ENCODE measurements around the gene PRKCE.

GRCh38 chr2:45714679-45715078, 63.2 kb downstream of the PRKCE start:
- TF ChIP-seq CTCF (IDR thresholded peaks at IDR 0.05; ENCODE audit: control extremely low read depth in 1 of 3, insufficient read depth in 1 of 3, low read depth in 1 of 3, low read length in 3 of 3) (no peak), SIX5 (IDR thresholded peaks at IDR 0.05; ENCODE audit: low read depth, low read length) (no peak), POU5F1 (IDR thresholded peaks at IDR 0.05; ENCODE audit: low read depth, low read length) (no peak), MAFK (IDR thresholded peaks at IDR 0.05; ENCODE audit: low read depth, low read length) (no peak), HDAC2 (IDR thresholded peaks at IDR 0.05; ENCODE audit: borderline replicate concordance in 1 of 2, low read depth in 2 of 2, low read length in 2 of 2) (no peak), EZH2 (IDR thresholded peaks at IDR 0.05; ENCODE audit: low read depth, low read length, severe bottlenecking) (no peak), POLR2A (IDR thresholded peaks at IDR 0.05; ENCODE audit: control extremely low read depth in 1 of 2, low read depth in 2 of 2, low read length in 2 of 2) (no peak), EP300 (IDR thresholded peaks at IDR 0.05; ENCODE audit: borderline replicate concordance in 1 of 2, low read depth in 2 of 2, low read length in 2 of 2) (no peak), YY1 (IDR thresholded peaks at IDR 0.05; ENCODE audit: low read depth, low read length) (no peak), SUZ12 (IDR thresholded peaks at IDR 0.05; ENCODE audit: low read length) (no peak), JUN (IDR thresholded peaks at IDR 0.05; ENCODE audit: low read depth, low read length) (no peak), POLR2AphosphoS5 (IDR thresholded peaks at IDR 0.05; ENCODE audit: low read depth, low read length) (no peak), CEBPB (IDR thresholded peaks at IDR 0.05; ENCODE audit: low read depth, low read length) (no peak), USF2 (IDR thresholded peaks at IDR 0.05; ENCODE audit: low read length) (no peak)
